ENCODE data around the gene UCKL1. TPM values are rescaled to one million over a fixed set of nuclear protein-coding genes. Genes with fewer than 3 reads are reported as not detected.

Gene UCKL1
- total RNA-seq, 1 donor from 2014 or later = 130 TPM

DNA sequence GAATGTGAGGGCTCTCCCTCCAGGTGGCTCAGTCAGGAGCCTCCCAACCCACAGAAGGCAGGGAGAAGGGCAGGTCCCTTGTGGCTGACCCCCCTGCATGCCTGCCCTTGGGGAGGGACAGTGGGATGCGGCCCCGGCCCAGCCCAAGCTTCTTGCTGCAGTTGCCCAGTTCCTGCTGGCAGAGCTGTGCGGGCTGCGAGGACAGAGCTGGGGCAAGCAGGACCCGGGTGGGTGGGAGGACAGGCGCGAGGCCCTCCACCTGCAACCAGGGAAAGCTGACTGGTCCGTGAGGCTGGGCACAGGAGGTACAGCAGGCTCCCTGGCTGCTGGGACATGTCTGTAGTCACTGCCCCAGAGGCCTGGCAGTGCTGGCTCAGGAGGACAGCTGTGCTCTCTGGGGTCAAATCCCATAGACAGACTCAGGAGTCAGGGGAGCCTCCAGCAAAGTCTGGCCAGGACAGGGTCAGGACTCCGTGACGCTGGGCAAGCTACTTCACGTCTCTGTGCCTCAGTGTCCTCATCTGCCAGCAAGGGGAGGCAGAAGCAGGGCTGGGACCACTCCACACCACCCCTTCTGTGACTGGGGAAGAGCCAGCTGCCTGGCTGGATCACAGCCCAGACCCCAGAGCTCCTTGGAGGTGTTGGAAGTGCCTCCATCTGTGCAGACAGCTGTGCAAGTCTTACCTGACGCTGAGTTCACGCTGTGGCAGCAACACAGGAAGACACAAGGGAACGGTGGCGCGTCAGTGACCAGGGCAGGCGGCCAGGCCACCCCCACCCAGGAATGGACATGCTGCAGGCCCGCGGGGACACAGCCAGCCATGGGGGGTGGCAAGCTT lies 13.0 kb downstream of the UCKL1 start:
- Mint-ChIP-seq H3K27ac (ENCODE audit: unreplicated experiment) (no peak overlapping the region), H3K36me3 (ENCODE audit: unreplicated experiment) (no peaks in the 10 kb centered on the region)

DNA sequence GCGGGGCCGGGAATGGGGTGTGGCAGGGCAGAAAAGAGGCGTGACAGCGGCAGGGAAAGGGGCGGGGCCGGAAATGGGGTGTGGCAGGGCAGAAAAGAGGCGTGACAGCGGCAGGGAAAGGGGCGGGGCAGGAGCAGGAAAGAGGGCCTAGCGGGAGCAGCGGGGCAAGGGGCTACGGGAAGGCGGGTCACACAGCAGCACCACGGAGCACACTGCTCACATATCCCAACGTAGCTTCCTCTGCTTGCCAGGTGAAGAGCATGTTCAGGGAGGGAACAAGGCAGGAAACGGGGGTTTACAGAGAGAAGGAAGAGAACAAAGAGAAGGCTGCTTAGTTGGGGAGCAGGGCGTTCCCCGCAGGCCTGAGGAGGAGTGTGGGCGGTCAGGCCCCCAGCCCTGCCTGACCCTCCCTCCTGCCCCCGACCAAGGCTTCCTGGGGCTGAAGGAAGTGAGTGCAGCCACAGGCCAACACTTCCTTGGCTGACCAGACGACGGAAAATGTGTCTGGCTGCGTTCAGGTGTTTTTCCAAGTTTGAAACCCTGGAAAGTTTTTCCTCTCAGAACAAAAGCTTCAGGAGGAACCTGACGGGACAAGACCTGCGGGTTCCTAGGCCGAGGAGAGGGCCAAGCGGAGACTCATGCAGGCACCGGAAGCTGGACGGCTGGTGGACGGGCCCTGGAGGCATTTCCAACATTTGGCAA lies 13.8 kb downstream of the UCKL1 start:
- Mint-ChIP-seq H3K4me1 (ENCODE audit: low read depth, unreplicated experiment) (peaks cover 9% of the 10 kb centered on the region), H3K36me3 (ENCODE audit: unreplicated experiment) (no peaks in the 10 kb centered on the region), H3K4me3 (ENCODE audit: unreplicated experiment) (no peak overlapping the region), H3K27ac (ENCODE audit: unreplicated experiment) (peak overlapping the region; percentile 68), H3K27me3 (ENCODE audit: unreplicated experiment) (peaks cover 16% of the 10 kb centered on the region), H3K9me3 (ENCODE audit: unreplicated experiment) (no peaks in the 10 kb centered on the region)
- TF ChIP-seq, protein P1, sequence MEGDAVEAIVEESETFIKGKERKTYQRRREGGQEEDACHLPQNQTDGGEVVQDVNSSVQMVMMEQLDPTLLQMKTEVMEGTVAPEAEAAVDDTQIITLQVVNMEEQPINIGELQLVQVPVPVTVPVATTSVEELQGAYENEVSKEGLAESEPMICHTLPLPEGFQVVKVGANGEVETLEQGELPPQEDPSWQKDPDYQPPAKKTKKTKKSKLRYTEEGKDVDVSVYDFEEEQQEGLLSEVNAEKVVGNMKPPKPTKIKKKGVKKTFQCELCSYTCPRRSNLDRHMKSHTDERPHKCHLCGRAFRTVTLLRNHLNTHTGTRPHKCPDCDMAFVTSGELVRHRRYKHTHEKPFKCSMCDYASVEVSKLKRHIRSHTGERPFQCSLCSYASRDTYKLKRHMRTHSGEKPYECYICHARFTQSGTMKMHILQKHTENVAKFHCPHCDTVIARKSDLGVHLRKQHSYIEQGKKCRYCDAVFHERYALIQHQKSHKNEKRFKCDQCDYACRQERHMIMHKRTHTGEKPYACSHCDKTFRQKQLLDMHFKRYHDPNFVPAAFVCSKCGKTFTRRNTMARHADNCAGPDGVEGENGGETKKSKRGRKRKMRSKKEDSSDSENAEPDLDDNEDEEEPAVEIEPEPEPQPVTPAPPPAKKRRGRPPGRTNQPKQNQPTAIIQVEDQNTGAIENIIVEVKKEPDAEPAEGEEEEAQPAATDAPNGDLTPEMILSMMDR (IDR thresholded peaks at IDR 0.05; ENCODE audit: partially characterized antibody, unreplicated experiment) = no peak
- peak; percentile 82 for DNase-seq

More for the DNA sequence above, 13.0 kb downstream of the UCKL1 start:
- H3K4me1 Mint-ChIP-seq (ENCODE audit: low read depth, unreplicated experiment) = peaks cover 8% of the 10 kb centered on the region
- no peaks in the 10 kb centered on the region for H3K9me3 Mint-ChIP-seq (ENCODE audit: unreplicated experiment)
- TF ChIP-seq, protein P1 (IDR thresholded peaks at IDR 0.05; ENCODE audit: partially characterized antibody, unreplicated experiment) = no peak
- no peak overlapping the region for H3K4me3 Mint-ChIP-seq (ENCODE audit: unreplicated experiment)
- peaks cover 15% of the 10 kb centered on the region for H3K27me3 Mint-ChIP-seq (ENCODE audit: unreplicated experiment)
- DNase-seq = no peak

DNA sequence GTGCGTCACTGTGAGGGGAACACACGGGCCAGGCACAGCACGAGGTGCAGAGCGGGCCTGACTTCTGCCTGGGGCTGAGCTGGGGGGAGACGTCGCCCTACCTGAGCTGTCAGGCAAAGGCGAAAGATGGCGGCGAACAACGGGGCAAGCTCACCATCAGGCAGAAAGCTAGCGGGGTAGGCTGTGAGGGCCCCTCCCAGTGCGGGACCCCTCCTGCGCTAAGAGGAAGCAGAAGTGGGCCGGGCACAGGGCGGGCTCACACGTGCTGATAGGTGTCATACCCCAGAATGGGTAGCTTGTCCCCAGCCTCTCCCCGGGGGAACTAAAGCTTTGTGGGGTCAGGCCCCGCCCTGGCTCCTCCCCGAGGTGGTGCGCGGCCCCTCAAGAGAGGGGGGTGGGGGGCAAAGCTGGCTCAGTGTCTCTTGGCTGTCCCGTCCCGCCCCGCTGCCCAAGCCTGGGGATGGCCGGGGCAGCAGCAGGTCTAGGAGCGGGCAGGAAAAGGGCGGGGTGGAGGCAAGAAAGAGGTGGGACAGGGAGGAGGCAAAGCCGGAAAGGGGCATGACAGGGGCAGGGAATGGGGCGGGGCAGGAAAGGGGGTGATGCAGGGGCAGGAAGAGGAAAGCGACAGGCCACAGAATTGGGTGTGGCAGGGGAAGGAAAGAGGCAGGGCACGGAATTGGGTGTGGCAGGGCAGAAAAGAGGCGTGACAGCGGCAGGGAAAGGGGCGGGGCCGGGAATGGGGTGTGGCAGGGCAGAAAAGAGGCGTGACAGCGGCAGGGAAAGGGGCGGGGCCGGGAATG lies 14.7 kb downstream of the UCKL1 start:
- Mint-ChIP-seq H3K4me3 (ENCODE audit: unreplicated experiment) (peak overlapping the region; percentile 76), H3K36me3 (ENCODE audit: unreplicated experiment) (no peaks in the 10 kb centered on the region), H3K27me3 (ENCODE audit: unreplicated experiment) (peaks cover 10% of the 10 kb centered on the region), H3K27ac (ENCODE audit: unreplicated experiment) (no peak overlapping the region), H3K9me3 (ENCODE audit: unreplicated experiment) (no peaks in the 10 kb centered on the region), H3K4me1 (ENCODE audit: low read depth, unreplicated experiment) (peaks cover 3% of the 10 kb centered on the region)
- TF ChIP-seq, protein P1 (IDR thresholded peaks at IDR 0.05; ENCODE audit: partially characterized antibody, unreplicated experiment) = no peak
- peak; percentile 78 for DNase-seq

DNA sequence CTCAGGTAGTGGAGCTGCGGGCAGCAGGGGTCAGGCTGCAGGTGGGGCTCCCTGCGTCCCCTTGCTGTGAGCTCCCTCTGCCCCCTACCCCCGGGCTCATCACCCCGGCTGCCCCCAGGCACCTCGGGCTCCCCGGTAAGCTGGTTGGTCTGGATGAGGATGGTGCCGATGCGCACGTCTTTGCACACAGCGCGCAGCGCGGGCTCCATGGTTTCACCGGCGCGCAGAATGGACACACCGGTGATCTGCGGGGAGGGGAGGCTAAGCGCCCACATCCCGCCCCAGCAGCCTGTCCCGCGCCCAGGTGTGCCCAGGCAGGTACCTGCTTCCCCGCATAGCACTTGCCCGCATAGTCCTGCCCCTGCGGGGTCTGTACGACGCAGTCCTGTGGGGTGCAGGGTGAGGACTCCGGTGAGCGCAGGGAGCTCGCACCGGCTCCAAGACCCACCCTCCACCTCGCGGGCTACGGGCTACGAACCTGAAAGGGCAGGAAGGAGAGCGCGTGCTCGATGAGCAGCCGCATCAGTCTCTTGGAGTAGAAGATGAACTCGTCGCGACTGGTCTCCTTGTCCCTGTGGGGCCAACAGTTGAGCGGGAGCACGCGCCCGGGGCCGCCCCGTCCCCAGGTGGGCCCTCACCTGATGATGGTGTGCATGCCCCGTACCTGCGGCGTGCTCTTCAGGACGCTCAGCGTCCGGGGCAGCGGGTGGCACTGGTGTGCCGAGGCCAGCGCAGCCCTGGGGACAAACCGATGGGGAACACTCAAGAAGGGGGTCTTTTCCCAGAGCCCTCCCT lies 15.5 kb downstream of the UCKL1 start:
- Mint-ChIP-seq H3K27me3 (ENCODE audit: unreplicated experiment) (peaks cover 10% of the 10 kb centered on the region), H3K36me3 (ENCODE audit: unreplicated experiment) (no peaks in the 10 kb centered on the region), H3K4me1 (ENCODE audit: low read depth, unreplicated experiment) (peaks cover 3% of the 10 kb centered on the region), H3K9me3 (ENCODE audit: unreplicated experiment) (no peaks in the 10 kb centered on the region), H3K27ac (ENCODE audit: unreplicated experiment) (no peak overlapping the region), H3K4me3 (ENCODE audit: unreplicated experiment) (peak overlapping the region; percentile 76)
- TF ChIP-seq, protein P1 (IDR thresholded peaks at IDR 0.05; ENCODE audit: partially characterized antibody, unreplicated experiment) = no peak
- no peak for DNase-seq

Data from glutamatergic neuron (in vitro differentiated cells).